ENCODE data around the gene STIMATE. TPM values are rescaled to one million over a fixed set of nuclear protein-coding genes. Genes with fewer than 3 reads are reported as not detected.

Gene STIMATE
- total RNA-seq, 1 experiment from 2014 or later = 15.7 TPM

- H3K36me3 ChIP-seq (ENCODE audit: control insufficient read depth, insufficient read depth, low read length) = peaks cover 16% of the 10 kb centered on the region
- no peaks in the 10 kb centered on the region for H3K4me1 ChIP-seq (ENCODE audit: control insufficient read depth, insufficient read depth, low read length)
- CTCF ChIA-PET = no interaction called here
- H3K27me3 ChIP-seq (ENCODE audit: control insufficient read depth, insufficient read depth, low read length) = no peaks in the 10 kb centered on the region
- DNase-seq (ENCODE audit: low read depth, low spot score) = no peak
- ATAC-seq = no peak
- in situ Hi-C loops (cut with HindIII; ENCODE audit: low pct_unique_long_range_greater_than_20kb, low sequenced_read_pairs) = no loop called here
- no peaks in the 10 kb centered on the region for H3K9me3 ChIP-seq (ENCODE audit: control insufficient read depth, insufficient read depth, low read depth, low read length)
- no peak for TF ChIP-seq POLR2AphosphoS5 (IDR thresholded peaks at IDR 0.05; ENCODE audit: low read depth, low read length)
- no peak for TF ChIP-seq REST (IDR thresholded peaks at IDR 0.05; ENCODE audit: insufficient read depth in 1 of 2, low read depth in 2 of 2, low read length in 1 of 2)
- no peak for TF ChIP-seq TCF7L2 (IDR thresholded peaks at IDR 0.05; ENCODE audit: low read depth, low read length)
- no peak for TF ChIP-seq CTCF (IDR thresholded peaks at IDR 0.05)
- TF ChIP-seq SIN3A (IDR thresholded peaks at IDR 0.05; ENCODE audit: borderline replicate concordance, insufficient read depth, low read depth, low read length) = no peak
- POLR2A ChIA-PET = no interaction called here
- intact Hi-C loops (cut with micrococcal nuclease; ENCODE audit: unreplicated experiment) = no loop called here
- no TSS peak for BruUV-seq (replicated peaks)
- H3K27ac ChIP-seq (ENCODE audit: low read length) = no peak overlapping the region
- no peak overlapping the region for H3K4me3 ChIP-seq (ENCODE audit: low read depth in 2 of 2, low read length in 2 of 2)
Measured at GRCh38 chr3:52907497-52907896, 10.1 kb upstream of the STIMATE start.

DNA sequence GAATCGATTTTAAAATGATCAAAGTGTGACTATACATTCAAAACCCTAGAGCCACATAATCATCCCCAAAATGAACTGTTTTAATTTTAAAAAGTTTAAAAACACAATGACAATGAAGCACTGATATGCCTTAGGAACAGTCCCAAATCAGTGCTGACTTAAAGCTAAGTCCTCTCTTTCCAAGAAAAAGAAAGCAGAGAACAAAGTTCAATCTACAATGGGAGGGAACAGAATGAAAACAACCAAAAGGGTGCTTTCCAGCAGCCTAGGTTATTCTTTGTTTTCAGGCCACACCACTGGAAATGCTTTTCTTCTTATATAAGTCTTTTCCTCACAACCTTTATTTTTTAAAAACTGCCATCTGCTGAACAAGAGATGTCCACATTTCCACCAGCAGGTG, 7.2 kb upstream of the STIMATE start:
- no peaks in the 10 kb centered on the region for H3K4me1 ChIP-seq (ENCODE audit: control insufficient read depth, insufficient read depth, low read length)
- CTCF ChIA-PET = no interaction called here
- no peak for ATAC-seq
- BruUV-seq (replicated peaks) = no TSS peak
- POLR2A ChIA-PET = no interaction called here
- TF ChIP-seq REST (IDR thresholded peaks at IDR 0.05; ENCODE audit: insufficient read depth in 1 of 2, low read depth in 2 of 2, low read length in 1 of 2) = no peak
- no peak for TF ChIP-seq CTCF (IDR thresholded peaks at IDR 0.05)
- TF ChIP-seq SIN3A (IDR thresholded peaks at IDR 0.05; ENCODE audit: borderline replicate concordance, insufficient read depth, low read depth, low read length) = no peak
- no peak for TF ChIP-seq TCF7L2 (IDR thresholded peaks at IDR 0.05; ENCODE audit: low read depth, low read length)
- TF ChIP-seq POLR2AphosphoS5 (IDR thresholded peaks at IDR 0.05; ENCODE audit: low read depth, low read length) = no peak
- intact Hi-C loops (cut with micrococcal nuclease; ENCODE audit: unreplicated experiment) = no loop called here
- no peak for DNase-seq (ENCODE audit: low read depth, low spot score)
- no peaks in the 10 kb centered on the region for H3K27me3 ChIP-seq (ENCODE audit: control insufficient read depth, insufficient read depth, low read length)
- no peak overlapping the region for H3K4me3 ChIP-seq (ENCODE audit: low read depth in 2 of 2, low read length in 2 of 2)
- peaks cover 16% of the 10 kb centered on the region for H3K36me3 ChIP-seq (ENCODE audit: control insufficient read depth, insufficient read depth, low read length)
- H3K9me3 ChIP-seq (ENCODE audit: control insufficient read depth, insufficient read depth, low read depth, low read length) = no peaks in the 10 kb centered on the region
- in situ Hi-C loops (cut with HindIII; ENCODE audit: low pct_unique_long_range_greater_than_20kb, low sequenced_read_pairs) = no loop called here
- H3K27ac ChIP-seq (ENCODE audit: low read length) = no peak overlapping the region

Measured in Panc1 (cell line).